ENCODE measurements around the gene PDGFC. TPM values are rescaled to one million over a fixed set of nuclear protein-coding genes. Genes with fewer than 3 reads are reported as not detected.

The PDGFC gene
- polyA plus RNA-seq, 1 donor from 2014 or later, result 3.8 TPM

GRCh38 chr4:156948738-156949137 is 22.9 kb downstream of the PDGFC start:
- H3K9ac ChIP-seq (ENCODE audit: low read length), result no peak overlapping the region
- H3K27me3 ChIP-seq (ENCODE audit: insufficient read depth, low read depth, low read length), result no peaks in the 10 kb centered on the region
- no peaks in the 10 kb centered on the region for H3F3A ChIP-seq (ENCODE audit: insufficient read depth, low read length, poor library complexity, severe bottlenecking)
- no peaks in the 10 kb centered on the region for H3K9me2 ChIP-seq (ENCODE audit: insufficient read depth, low read length)
- H3K4me3 ChIP-seq (ENCODE audit: low read length), result no peak overlapping the region
- H3K4me2 ChIP-seq (ENCODE audit: low read length), result no peak overlapping the region
- TF ChIP-seq MXI1 (conservative IDR thresholded peaks at IDR 0.05; ENCODE audit: poor library complexity, severe bottlenecking) (no peak), RAD21 (conservative IDR thresholded peaks at IDR 0.05) (no peak), EZH2 (IDR thresholded peaks at IDR 0.05; ENCODE audit: borderline replicate concordance, insufficient read depth, low read length, poor library complexity, severe bottlenecking) (no peak), TAF1 (IDR thresholded peaks at IDR 0.05; ENCODE audit: low read depth) (no peak), EP300 (conservative IDR thresholded peaks at IDR 0.05; ENCODE audit: poor library complexity, severe bottlenecking) (no peak), POLR2AphosphoS5 (IDR thresholded peaks at IDR 0.05) (no peak), SMC3 (conservative IDR thresholded peaks at IDR 0.05; ENCODE audit: poor library complexity) (no peak)
- TF ChIP-seq, protein P1, sequence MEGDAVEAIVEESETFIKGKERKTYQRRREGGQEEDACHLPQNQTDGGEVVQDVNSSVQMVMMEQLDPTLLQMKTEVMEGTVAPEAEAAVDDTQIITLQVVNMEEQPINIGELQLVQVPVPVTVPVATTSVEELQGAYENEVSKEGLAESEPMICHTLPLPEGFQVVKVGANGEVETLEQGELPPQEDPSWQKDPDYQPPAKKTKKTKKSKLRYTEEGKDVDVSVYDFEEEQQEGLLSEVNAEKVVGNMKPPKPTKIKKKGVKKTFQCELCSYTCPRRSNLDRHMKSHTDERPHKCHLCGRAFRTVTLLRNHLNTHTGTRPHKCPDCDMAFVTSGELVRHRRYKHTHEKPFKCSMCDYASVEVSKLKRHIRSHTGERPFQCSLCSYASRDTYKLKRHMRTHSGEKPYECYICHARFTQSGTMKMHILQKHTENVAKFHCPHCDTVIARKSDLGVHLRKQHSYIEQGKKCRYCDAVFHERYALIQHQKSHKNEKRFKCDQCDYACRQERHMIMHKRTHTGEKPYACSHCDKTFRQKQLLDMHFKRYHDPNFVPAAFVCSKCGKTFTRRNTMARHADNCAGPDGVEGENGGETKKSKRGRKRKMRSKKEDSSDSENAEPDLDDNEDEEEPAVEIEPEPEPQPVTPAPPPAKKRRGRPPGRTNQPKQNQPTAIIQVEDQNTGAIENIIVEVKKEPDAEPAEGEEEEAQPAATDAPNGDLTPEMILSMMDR (IDR thresholded peaks at IDR 0.05; ENCODE audit: poor library complexity, severe bottlenecking), result no peak
- TF ChIP-seq, protein P2, sequence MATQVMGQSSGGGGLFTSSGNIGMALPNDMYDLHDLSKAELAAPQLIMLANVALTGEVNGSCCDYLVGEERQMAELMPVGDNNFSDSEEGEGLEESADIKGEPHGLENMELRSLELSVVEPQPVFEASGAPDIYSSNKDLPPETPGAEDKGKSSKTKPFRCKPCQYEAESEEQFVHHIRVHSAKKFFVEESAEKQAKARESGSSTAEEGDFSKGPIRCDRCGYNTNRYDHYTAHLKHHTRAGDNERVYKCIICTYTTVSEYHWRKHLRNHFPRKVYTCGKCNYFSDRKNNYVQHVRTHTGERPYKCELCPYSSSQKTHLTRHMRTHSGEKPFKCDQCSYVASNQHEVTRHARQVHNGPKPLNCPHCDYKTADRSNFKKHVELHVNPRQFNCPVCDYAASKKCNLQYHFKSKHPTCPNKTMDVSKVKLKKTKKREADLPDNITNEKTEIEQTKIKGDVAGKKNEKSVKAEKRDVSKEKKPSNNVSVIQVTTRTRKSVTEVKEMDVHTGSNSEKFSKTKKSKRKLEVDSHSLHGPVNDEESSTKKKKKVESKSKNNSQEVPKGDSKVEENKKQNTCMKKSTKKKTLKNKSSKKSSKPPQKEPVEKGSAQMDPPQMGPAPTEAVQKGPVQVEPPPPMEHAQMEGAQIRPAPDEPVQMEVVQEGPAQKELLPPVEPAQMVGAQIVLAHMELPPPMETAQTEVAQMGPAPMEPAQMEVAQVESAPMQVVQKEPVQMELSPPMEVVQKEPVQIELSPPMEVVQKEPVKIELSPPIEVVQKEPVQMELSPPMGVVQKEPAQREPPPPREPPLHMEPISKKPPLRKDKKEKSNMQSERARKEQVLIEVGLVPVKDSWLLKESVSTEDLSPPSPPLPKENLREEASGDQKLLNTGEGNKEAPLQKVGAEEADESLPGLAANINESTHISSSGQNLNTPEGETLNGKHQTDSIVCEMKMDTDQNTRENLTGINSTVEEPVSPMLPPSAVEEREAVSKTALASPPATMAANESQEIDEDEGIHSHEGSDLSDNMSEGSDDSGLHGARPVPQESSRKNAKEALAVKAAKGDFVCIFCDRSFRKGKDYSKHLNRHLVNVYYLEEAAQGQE (IDR thresholded peaks at IDR 0.05; ENCODE audit: borderline replicate concordance), result no peak
- no peaks in the 10 kb centered on the region for H4K20me1 ChIP-seq (ENCODE audit: insufficient read depth)
- no peaks in the 10 kb centered on the region for H3K36me3 ChIP-seq (ENCODE audit: insufficient read depth, low read length)
- H3K9me3 ChIP-seq (ENCODE audit: low read length), result no peaks in the 10 kb centered on the region
- no peaks in the 10 kb centered on the region for H3K79me2 ChIP-seq (replicated peaks; ENCODE audit: insufficient read depth, low read length)
- H2AFZ ChIP-seq (ENCODE audit: low read depth, low read length), result no peak overlapping the region
- no peak overlapping the region for H3K27ac ChIP-seq (ENCODE audit: low read length)

GRCh38 chr4:156948133-156948532 is 23.5 kb downstream of the PDGFC start:
- no peak overlapping the region for H2AFZ ChIP-seq (ENCODE audit: low read depth, low read length)
- H3K9ac ChIP-seq (ENCODE audit: low read length), result no peak overlapping the region
- no peaks in the 10 kb centered on the region for H4K20me1 ChIP-seq (ENCODE audit: insufficient read depth)
- TF ChIP-seq, protein P2 (IDR thresholded peaks at IDR 0.05; ENCODE audit: borderline replicate concordance), result no peak
- no peak for TF ChIP-seq TAF1 (IDR thresholded peaks at IDR 0.05; ENCODE audit: low read depth)
- no peak for TF ChIP-seq EP300 (conservative IDR thresholded peaks at IDR 0.05; ENCODE audit: poor library complexity, severe bottlenecking)
- TF ChIP-seq SMC3 (conservative IDR thresholded peaks at IDR 0.05; ENCODE audit: poor library complexity), result no peak
- no peak for TF ChIP-seq EZH2 (IDR thresholded peaks at IDR 0.05; ENCODE audit: borderline replicate concordance, insufficient read depth, low read length, poor library complexity, severe bottlenecking)
- TF ChIP-seq RAD21 (conservative IDR thresholded peaks at IDR 0.05), result no peak
- TF ChIP-seq, protein P1 (IDR thresholded peaks at IDR 0.05; ENCODE audit: poor library complexity, severe bottlenecking), result no peak
- TF ChIP-seq POLR2AphosphoS5 (IDR thresholded peaks at IDR 0.05), result no peak
- TF ChIP-seq MXI1 (conservative IDR thresholded peaks at IDR 0.05; ENCODE audit: poor library complexity, severe bottlenecking), result no peak
- no peaks in the 10 kb centered on the region for H3F3A ChIP-seq (ENCODE audit: insufficient read depth, low read length, poor library complexity, severe bottlenecking)
- no peaks in the 10 kb centered on the region for H3K79me2 ChIP-seq (replicated peaks; ENCODE audit: insufficient read depth, low read length)
- no peaks in the 10 kb centered on the region for H3K36me3 ChIP-seq (ENCODE audit: insufficient read depth, low read length)
- no peak overlapping the region for H3K27ac ChIP-seq (ENCODE audit: low read length)
- H3K4me2 ChIP-seq (ENCODE audit: low read length), result no peak overlapping the region
- H3K9me3 ChIP-seq (ENCODE audit: low read length), result no peaks in the 10 kb centered on the region
- H3K9me2 ChIP-seq (ENCODE audit: insufficient read depth, low read length), result no peaks in the 10 kb centered on the region
- no peaks in the 10 kb centered on the region for H3K27me3 ChIP-seq (ENCODE audit: insufficient read depth, low read depth, low read length)
- no peak overlapping the region for H3K4me3 ChIP-seq (ENCODE audit: low read length)
